NCI-H1436 treated with DMSO at 0.1 percent for 48 hours (cell line): Measurements from ENCODE around the gene MAGEF1.

Experiments
- DNase-seq: peaks from one replicate; lab custom pipeline; 2025; lab: John Stamatoyannopoulos, UW

The MAGEF1 gene

GRCh38 chr3:184690192-184690883 is 21.5 kb downstream of the MAGEF1 start:
- DNase-seq = no peak

- DNase-seq = no peak
Measured at GRCh38 chr3:184688882-184689271, 23.0 kb downstream of the MAGEF1 start.

DNA sequence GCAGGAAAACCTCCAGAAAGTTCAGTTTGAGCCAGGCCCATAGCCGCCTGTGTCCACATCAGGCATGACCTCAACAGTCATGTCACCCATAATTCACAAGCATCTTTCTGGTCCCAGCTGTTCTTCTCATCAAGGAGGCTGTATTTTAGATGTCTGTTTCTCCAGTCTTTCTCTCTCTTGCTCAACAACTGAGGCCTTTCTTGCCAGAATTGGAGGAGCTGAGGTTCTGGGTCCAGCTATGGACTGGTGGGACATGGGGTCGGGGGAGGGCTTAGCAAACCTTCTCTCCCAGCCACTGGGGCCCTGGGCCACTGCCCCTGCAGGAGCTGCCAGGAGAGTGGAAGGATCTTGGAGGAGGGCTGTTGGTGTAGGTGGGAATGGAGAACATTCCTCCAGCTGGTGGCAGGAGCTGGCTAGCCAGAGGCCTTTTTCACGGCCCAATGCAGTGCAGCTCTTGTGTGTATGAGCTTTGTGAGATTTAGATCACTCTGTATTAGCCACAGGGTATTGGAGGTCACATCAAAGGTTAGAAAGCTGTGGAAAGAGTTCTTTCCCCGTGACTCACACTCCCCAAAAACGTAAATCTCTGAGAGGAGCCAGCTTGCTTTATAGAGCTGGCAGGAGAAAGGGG is 23.5 kb downstream of the MAGEF1 start:
- DNase-seq = no peak

DNA sequence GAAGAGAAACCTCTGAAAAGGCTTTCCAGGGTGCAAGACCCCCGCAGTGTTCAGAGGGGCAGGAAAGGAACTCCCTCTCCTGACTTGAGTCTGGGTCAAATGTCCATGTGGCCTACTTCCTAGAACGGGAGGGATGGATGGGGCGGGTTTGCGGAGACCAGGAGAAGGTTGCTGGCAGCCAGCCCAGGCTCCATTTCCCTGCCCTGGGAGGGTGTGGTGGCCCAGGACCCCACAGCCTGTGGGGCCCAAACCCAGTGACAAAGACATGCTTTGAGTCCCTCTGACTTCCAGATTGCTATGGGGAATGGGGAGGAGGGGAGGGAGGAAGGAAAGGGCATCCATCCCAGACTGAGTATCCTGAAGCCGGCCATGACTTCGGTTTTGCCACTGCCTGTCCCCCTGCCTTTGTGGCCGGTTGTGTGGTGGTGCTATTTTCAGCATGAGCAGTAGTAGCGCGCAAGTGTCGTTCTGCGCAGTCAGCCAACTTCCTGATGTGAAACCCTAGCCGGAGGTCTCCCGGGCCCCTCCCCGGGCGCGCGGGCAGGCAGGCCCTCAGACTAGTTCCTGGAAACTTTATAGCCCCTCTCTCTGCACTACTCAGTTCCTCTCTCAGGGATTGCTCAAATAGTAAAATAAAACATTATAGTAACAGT is 24.4 kb downstream of the MAGEF1 start:
- no peak for DNase-seq

- DNase-seq = no peak
Measured at GRCh38 chr3:184685646-184686045, 26.2 kb downstream of the MAGEF1 start.

DNA sequence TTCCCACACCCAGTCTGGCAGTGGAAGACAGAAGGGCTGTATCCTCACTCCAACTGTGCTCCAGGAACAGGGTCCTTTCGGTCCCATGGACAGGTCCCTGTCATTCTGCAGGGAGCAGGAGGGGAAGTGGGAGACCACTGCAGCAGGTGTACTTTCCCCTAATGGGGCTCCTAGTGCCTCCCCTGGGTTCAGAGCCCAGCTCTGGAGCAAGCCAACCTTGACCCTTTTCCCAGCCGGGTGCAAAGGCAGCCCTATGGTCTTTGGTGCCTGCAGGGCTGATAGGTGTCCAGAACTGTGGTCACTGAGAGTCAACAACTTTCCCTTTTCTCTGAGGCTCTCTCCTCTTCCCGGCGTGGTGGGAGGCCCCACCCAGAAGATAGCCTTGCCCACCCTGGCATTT is 26.8 kb downstream of the MAGEF1 start:
- no peak for DNase-seq

DNA sequence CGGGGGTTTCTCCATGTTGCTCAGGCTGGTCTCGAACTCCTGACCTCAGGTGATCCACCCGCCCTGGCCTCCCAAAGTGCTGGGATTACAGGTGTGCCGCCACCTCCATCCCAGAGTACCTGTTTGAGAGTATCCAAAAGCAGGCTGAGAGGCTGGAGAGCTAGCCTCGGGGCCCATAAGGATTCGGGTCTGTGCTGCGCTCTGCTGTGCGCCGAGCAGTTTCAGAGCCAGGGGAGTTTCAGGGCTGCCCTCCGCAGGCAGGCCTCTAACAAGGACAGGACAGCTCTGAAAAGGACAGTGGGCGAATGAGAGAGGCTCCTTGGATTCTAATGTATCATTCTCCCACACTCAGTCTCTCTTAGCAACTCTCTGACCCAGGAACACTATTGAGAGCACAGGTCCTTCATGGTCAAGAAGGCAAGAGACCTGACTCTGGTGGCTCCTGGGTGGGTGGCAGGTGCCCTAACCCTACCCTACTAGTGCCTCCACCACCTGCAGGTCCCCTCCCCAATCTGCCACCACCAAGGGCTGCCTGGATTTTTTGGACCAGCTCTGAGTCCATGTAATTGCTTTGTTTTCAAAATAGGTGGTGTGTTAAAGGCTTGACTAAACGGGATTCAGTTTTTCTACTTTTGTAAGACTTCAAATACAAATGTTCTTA is 27.8 kb downstream of the MAGEF1 start:
- DNase-seq = no peak

DNA sequence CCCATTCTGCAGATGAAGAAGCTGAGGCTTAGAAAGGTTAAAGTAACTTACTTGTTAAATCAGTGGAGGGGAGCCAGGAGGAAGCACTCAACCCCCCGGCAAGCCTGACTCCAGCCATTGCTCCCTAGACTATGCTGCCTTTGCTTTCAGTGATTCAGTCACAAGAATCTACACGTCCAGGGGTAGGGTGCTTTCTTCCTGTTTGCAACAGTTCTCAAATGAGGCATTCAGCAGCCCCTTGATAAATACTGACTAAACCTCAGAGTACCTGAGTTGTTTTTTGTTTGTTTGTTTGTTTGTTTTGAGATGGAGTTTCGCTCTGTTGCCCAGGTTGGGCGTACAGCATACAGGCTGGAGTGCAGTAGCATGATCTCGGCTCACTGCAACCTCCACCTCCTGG is 28.6 kb downstream of the MAGEF1 start:
- no peak for DNase-seq

DNA sequence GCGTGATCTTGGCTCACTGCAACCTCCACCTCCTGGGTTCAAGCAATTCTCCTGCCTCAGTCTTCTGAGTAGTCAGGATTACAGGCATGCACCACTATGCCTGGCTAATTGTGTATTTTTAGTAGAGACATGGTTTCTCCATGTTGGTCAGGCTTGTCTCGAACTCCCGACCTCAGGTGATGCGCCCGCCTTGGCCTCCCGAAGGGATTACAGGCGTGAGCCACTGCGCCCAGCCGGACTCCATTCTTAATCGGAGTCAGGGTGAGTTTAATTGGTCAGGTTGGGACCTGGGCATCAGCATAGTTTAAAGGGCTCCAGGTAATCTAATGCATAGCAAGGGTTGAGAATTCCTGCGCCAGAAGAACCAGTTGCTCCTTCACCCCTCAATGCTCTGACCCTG is 29.2 kb downstream of the MAGEF1 start:
- DNase-seq = no peak

GRCh38 chr3:184680385-184681345 is 31.2 kb downstream of the MAGEF1 start:
- no peak for DNase-seq

GRCh38 chr3:184679056-184679816 is 32.6 kb downstream of the MAGEF1 start:
- no peak for DNase-seq

GRCh38 chr3:184678317-184679055 is 33.4 kb downstream of the MAGEF1 start:
- no peak for DNase-seq

DNA sequence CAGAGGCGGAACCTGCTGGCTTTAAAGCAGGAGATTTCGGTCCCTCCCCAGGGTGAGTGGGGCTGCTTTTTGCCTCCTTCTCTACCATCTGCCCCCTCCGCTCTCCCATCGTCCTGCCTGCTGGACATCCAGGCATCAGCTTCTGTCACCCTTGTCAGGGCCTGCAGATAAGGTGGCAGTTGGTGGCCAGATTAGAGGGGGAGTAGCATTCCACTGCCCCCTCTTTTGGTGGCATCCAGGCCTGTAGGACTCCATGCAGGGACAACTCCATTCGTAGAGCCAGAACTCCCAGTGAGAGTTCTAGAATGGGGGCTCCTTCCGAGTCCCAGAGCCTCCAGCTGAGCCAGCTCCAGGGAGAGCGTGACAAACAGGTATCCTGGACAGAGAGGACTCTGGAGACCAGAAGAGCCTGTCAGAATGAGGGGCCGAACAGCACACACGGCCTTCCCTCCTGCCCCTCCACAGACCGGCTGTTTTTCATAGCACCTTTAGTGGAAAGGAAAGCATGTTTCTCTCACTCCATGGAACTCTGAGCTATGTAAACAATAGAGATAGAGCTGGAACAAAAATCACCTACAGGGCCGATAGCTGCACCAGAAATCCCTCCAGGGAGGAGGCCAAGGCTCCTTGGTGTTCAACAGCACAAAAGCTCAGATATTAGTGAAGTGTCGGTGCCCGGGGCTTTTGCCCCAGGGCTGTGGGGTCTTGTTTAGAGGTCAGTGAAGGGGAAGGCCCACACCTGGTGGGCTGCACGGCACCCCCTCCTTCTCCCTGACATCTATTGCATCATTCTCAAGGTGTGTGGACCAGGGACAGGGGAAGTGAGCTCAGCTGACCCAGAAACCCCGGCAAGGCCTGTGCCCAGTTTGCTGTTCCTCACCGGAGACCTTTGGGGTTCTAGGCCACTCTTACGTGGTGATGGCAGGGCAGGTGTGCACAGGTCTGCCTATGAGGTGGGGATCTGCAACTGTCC is 34.2 kb downstream of the MAGEF1 start:
- no peak for DNase-seq

GRCh38 chr3:184676927-184677326 is 34.9 kb downstream of the MAGEF1 start:
- no peak for DNase-seq

DNA sequence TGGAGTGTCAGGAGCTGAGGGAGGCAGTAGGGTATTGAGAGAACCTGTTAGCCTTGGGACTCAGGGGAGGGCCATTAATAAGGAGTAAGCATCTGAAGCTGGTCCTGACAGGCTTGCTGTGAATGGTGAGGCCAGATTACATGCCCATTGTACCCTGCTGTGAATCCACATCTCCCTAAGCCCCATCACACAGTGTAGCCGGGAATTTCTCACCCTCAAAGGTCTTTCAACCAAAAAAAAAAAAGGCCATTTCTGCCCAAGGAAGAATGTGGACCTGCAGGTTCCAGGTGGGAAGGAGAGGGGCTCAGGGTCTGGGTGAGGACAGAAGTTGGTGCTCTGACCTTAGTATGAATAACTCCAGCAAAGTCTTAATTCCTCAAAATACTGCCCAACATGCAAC is 37.2 kb downstream of the MAGEF1 start:
- no peak for DNase-seq

DNA sequence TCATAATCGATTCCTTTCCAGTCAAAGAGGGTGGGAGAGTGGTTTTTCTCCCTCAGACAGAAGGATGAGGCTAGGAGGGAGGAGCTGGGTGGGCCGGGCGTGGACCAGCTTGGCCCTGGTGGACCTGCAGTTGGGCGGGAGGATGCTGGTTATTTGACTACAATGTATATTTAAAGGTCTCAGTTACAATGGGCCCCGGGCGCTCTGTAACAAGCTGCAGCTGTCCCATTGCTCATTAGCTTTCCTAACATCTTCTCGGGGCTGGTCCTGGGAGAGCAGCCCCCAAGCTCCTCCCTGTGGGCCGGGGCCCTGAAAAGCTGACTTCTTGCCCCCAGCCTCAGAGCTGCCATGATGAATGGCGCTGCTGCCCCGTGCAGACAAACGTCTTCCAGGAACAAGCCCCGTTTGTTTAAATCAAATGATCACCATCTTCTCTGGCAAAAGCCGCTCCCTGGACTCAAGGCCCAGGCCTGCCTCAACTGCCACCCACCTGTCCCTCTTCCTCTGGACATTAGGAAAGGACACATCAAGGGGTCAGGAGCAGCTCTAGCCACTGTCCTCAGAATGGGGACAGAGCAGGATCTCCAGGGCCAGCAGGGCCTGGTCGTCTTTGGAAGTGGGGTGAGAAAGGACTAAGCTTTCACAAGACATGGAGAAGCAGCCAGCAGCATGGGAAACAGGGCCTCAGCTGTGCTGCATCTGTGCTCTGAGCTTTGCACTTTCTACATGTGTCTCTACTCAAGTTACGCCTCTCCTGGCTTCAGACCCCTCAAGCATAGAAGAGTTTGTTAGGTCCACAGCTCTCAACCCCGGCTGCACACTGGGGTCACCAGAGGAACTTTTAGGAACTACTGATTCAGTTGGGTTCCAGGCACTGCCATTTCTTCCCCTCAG is 38.6 kb downstream of the MAGEF1 start:
- DNase-seq = no peak

- DNase-seq = no peak
Measured at GRCh38 chr3:184672335-184672734, 39.5 kb downstream of the MAGEF1 start.

- no peak for DNase-seq
Measured at GRCh38 chr3:184670091-184670602, 41.7 kb downstream of the MAGEF1 start.
